H1 (cell line): Measurements from ENCODE around the gene UIMC1. TPM values are rescaled to one million over a fixed set of nuclear protein-coding genes. Genes with fewer than 3 reads are reported as not detected.

Source experiments
- JUN ChIP-seq: IDR thresholded peaks from 2 replicates; pipeline ENCODE4 v1.6.1; 2011; ENCODE audit warnings: low read depth, mild to moderate bottlenecking, improper control_type of control experiment, low read length
- KDM1A ChIP-seq: fragments of 200-600, 300-600 bp; sonication (generic); IDR thresholded peaks from 2 replicates; pipeline ENCODE4 v1.7.1; 2016; ENCODE audit warnings: mild to moderate bottlenecking, low read length, borderline replicate concordance
- RBBP5 ChIP-seq: IDR thresholded peaks from 2 replicates; pipeline ENCODE4 v1.7.1; 2012; ENCODE audit warnings: low read depth, mild to moderate bottlenecking, inconsistent platforms, low read length, moderate library complexity, borderline replicate concordance
- SRF ChIP-seq: IDR thresholded peaks from 2 replicates; pipeline ENCODE4 v1.6.1; 2011; ENCODE audit warnings: mild to moderate bottlenecking, low read depth, low read length, moderate library complexity
- ZNF274 ChIP-seq: IDR thresholded peaks from 2 replicates; pipeline ENCODE4 v1.7.0; 2012; ENCODE audit warnings: low read length, borderline replicate concordance; ENCODE audit errors: extremely low read depth
- polyA plus RNA-seq, 7 experiments: library from polyadenylated mRNA; depleted of rRNA in 3 of 7; stranded (reverse) in 5 of 7; unstranded in 2 of 7; fragments of >200 nt in 5 of 7; fragments of 200-250 nt in 2 of 7; gene quantifications; 1 replicate in 5 of 7; 2 replicates in 1 of 7; 4 replicates in 1 of 7; pipeline versions ENCODE4 v1.2.1 to v1.2.3, GENCODE V29; 2011 to 2013; ENCODE audit warnings: missing spikeins in 2 of 7, mixed read lengths in 2 of 7
- total RNA-seq: library from RNA; stranded (reverse); fragmentation: NEBNext Ultra II Directional; extraction: Animal tissue kit (Norgen Biotek cat#: 25700); gene quantifications from 2 replicates; pipeline ENCODE4 v1.2.1, GENCODE V29; 2021
- TF ChIP-seq, protein P1 (sequence below): IDR thresholded peaks from 2 replicates; pipeline ENCODE4 v1.6.1; 2012; ENCODE audit warnings: low read length, inconsistent platforms

UIMC1 gene
- total and polyA plus RNA-seq, 2 of the 8 experiments (the other 6 are each of a cell fraction or from before 2014, with no cell fraction given): 12.8 to 43.7 TPM

DNA sequence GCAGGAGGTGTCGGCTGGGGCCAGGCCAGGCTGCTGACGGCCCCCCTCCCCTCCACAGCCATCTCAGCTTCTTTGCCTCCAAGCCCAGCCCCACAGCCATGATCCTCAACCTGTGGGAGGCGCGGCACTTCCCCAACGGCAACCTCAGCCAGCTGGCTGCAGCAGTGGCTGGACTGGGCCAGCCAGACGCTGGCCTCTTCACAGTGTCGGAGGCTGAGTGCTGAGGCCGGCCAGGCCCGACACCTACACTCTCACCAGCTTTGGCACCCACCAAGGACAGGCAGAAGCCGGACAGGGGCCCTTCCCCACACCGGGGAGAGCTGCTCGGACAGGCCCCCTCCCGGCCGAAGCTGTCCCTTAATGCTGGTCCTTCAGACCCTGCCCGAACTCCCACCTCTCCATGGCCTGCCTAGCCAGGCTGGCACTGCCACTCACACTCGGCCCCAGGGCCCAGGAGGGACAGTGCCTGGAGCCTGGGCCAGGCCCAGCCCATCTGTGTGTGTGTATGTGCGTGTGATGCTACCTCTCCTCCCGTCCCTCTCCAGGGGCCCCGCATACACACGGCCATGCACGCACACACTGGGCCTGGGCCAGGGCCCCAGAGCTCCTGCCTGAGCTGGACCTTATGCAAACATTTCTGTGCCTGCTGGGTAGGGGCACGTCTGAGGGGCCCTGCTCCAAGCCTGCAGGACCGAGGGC lies 126.8 kb downstream of the UIMC1 start (continued):
- TF ChIP-seq RBBP5: no peak
- no peak for TF ChIP-seq JUN
- TF ChIP-seq KDM1A: no peak
- TF ChIP-seq, protein P1, sequence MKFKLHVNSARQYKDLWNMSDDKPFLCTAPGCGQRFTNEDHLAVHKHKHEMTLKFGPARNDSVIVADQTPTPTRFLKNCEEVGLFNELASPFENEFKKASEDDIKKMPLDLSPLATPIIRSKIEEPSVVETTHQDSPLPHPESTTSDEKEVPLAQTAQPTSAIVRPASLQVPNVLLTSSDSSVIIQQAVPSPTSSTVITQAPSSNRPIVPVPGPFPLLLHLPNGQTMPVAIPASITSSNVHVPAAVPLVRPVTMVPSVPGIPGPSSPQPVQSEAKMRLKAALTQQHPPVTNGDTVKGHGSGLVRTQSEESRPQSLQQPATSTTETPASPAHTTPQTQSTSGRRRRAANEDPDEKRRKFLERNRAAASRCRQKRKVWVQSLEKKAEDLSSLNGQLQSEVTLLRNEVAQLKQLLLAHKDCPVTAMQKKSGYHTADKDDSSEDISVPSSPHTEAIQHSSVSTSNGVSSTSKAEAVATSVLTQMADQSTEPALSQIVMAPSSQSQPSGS: no peak
- no peak for TF ChIP-seq ZNF274
- TF ChIP-seq SRF: no peak
